Activated CD8-positive, alpha-beta T cell treated with anti-CD3 and anti-CD28 coated beads for 36 hours (primary cell): ENCODE measurements around the gene RSPO3. TPM values are rescaled to one million over a fixed set of nuclear protein-coding genes. Genes with fewer than 3 reads are reported as not detected.

Experiments used
- ATAC-seq: fragments of 200-7000 bp; cut with Tn5 transposase; one replicate; pipeline ENCODE4 v1.10.0; 2021; ENCODE audit warnings: mild to moderate bottlenecking, moderate library complexity
- CTCF ChIA-PET: fragments of 350-600 bp; sonication (Branson Sonifier 250); formaldehyde crosslinking; loops from one replicate; lab custom pipeline; 2021; ENCODE audit warnings: antibody characterized with exemption; lab: Charles Lee
- POLR2A ChIA-PET: fragments of 350-600 bp; sonication (Branson Sonifier 250); formaldehyde crosslinking; loops from one replicate; lab custom pipeline; 2021; ENCODE audit warnings: antibody characterized with exemption; lab: Charles Lee
- DNase-seq: peaks from one replicate; pipeline ENCODE4 v3.0.0-alpha.2; 2020
- H3K27ac Mint-ChIP-seq: one replicate; pipeline ENCODE4 v1.8.0; 2021; ENCODE audit warnings: mild to moderate bottlenecking, mixed read lengths
- H3K27me3 Mint-ChIP-seq: one replicate; pipeline ENCODE4 v1.8.0; 2021; ENCODE audit warnings: mixed read lengths
- H3K36me3 Mint-ChIP-seq: one replicate; pipeline ENCODE4 v1.8.0; 2021; ENCODE audit warnings: low read depth, mixed read lengths
- H3K4me1 Mint-ChIP-seq: one replicate; pipeline ENCODE4 v1.8.0; 2021; ENCODE audit warnings: low read depth, mixed read lengths
- H3K4me3 Mint-ChIP-seq: one replicate; pipeline ENCODE4 v1.8.0; 2021; ENCODE audit warnings: mild to moderate bottlenecking, moderate library complexity, mixed read lengths
- H3K9me3 Mint-ChIP-seq: one replicate; pipeline ENCODE4 v1.8.0; 2021; ENCODE audit warnings: mixed read lengths
- CTCF ChIP-seq: fragments of 200-600 bp; IDR thresholded peaks from one replicate; pipeline ENCODE4 v1.8.0; 2022; ENCODE audit warnings: antibody characterized with exemption, mild to moderate bottlenecking
- intact Hi-C: fragments of 100-400 bp; cut with micrococcal nuclease; formaldehyde crosslinking; loops from one replicate; pipeline ENCODE4 v1.10.0; 2022
- total RNA-seq, 2 experiments: library from RNA; stranded (reverse); gene quantifications; one replicate each; pipeline ENCODE4 v1.2.3, GENCODE V29; 2021

Gene RSPO3
- not detected for total RNA-seq

- ChIA-PET CTCF (interaction anchor here (0.7 kb wide), 1 partner anchor 16 kb away, joined by 3 read pairs; no protein-coding TSS in a partner anchor), POLR2A (no interaction called here)
- TF ChIP-seq CTCF, result no peak
- Mint-ChIP-seq H3K9me3 (no peaks in the 10 kb centered on the region), H3K27ac (no peak within 1 kb of the TSS), H3K36me3 (no peaks in the 10 kb centered on the region), H3K27me3 (peaks cover 56% of the 10 kb centered on the region), H3K4me1 (peaks cover 16% of the 10 kb centered on the region), H3K4me3 (peak within 1 kb of the TSS; percentile 55)
- intact Hi-C loops, result no loop called here
- DNase-seq (peak; percentile 31), ATAC-seq (no peak)
Measured at GRCh38 chr6:127118298-127119101, at the start of gene RSPO3. TSS of gene RSPO3 (plus strand) at chr6:127118671. CDS start at chr6:127119193, 522 bp downstream.

GRCh38 chr6:127069659-127070279, 48.7 kb upstream of the RSPO3 start:
- POLR2A ChIA-PET, result no interaction called here
- ATAC-seq, result no peak
- no peaks in the 10 kb centered on the region for H3K36me3 Mint-ChIP-seq
- CTCF ChIA-PET, result no interaction called here
- no peaks in the 10 kb centered on the region for H3K9me3 Mint-ChIP-seq
- no peak overlapping the region for H3K27ac Mint-ChIP-seq
- peak; percentile 23 for TF ChIP-seq CTCF
- H3K4me1 Mint-ChIP-seq, result no peaks in the 10 kb centered on the region
- intact Hi-C loops, result no loop called here
- no peak overlapping the region for H3K4me3 Mint-ChIP-seq
- no peaks in the 10 kb centered on the region for H3K27me3 Mint-ChIP-seq
- DNase-seq, result no peak

GRCh38 chr6:127073222-127073621, 45.2 kb upstream of the RSPO3 start:
- no peaks in the 10 kb centered on the region for H3K4me1 Mint-ChIP-seq
- no peak for ATAC-seq
- no peak for DNase-seq
- no peak overlapping the region for H3K27ac Mint-ChIP-seq
- no peaks in the 10 kb centered on the region for H3K36me3 Mint-ChIP-seq
- CTCF ChIA-PET, result no interaction called here
- TF ChIP-seq CTCF, result no peak
- H3K27me3 Mint-ChIP-seq, result peaks cover 2% of the 10 kb centered on the region
- POLR2A ChIA-PET, result no interaction called here
- intact Hi-C loops, result no loop called here
- H3K9me3 Mint-ChIP-seq, result no peaks in the 10 kb centered on the region
- no peak overlapping the region for H3K4me3 Mint-ChIP-seq

GRCh38 chr6:127076466-127076865, 42.0 kb upstream of the RSPO3 start:
- POLR2A ChIA-PET, result no interaction called here
- intact Hi-C loops, result no loop called here
- no peaks in the 10 kb centered on the region for H3K36me3 Mint-ChIP-seq
- CTCF ChIA-PET, result no interaction called here
- H3K4me3 Mint-ChIP-seq, result no peak overlapping the region
- H3K9me3 Mint-ChIP-seq, result no peaks in the 10 kb centered on the region
- DNase-seq (no peak), ATAC-seq (no peak)
- no peak overlapping the region for H3K27ac Mint-ChIP-seq
- no peak for TF ChIP-seq CTCF
- peaks cover 4% of the 10 kb centered on the region for H3K27me3 Mint-ChIP-seq
- no peaks in the 10 kb centered on the region for H3K4me1 Mint-ChIP-seq

- DNase-seq (no peak), ATAC-seq (no peak)
- Mint-ChIP-seq H3K27ac (no peak overlapping the region), H3K4me1 (no peaks in the 10 kb centered on the region), H3K36me3 (no peaks in the 10 kb centered on the region), H3K27me3 (peaks cover 4% of the 10 kb centered on the region), H3K4me3 (no peak overlapping the region), H3K9me3 (no peaks in the 10 kb centered on the region)
- intact Hi-C loops, result no loop called here
- POLR2A ChIA-PET, result no interaction called here
- no peak for TF ChIP-seq CTCF
- CTCF ChIA-PET, result no interaction called here
Measured at GRCh38 chr6:127077886-127078285, 40.6 kb upstream of the RSPO3 start.
